Measurements from ENCODE around the gene GLIS1. TPM values are rescaled to one million over a fixed set of nuclear protein-coding genes. Genes with fewer than 3 reads are reported as not detected.

The GLIS1 gene
- total and polyA plus RNA-seq, 2 donors (not counting 3 experiments of a cell fraction or from before 2014, with no cell fraction given): not detected

DNA sequence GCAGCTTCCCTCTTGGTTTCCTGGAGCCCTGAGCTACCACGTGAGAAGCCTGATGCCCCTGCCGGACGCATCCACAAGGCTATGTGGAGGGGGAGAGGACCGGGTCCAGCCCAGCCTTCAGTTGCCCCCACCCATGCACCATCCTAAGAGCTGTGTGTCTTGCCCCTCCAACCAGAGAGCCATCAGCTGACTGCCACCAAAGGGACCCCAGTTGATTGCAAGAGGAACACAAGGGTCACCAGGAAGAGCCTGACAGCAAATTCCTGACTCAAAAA is 81.5 kb downstream of the GLIS1 start:
- Histone ChIP-seq H3K4me1 (ENCODE audit: control insufficient read depth, extremely low read depth, insufficient read depth, low read length) (no peaks in the 10 kb centered on the region), H3K27ac (ENCODE audit: insufficient read depth, low read depth, low read length) (no peak overlapping the region), H2AFZ (ENCODE audit: low read depth, low read length) (no peak overlapping the region), H3K9me1 (replicated peaks; ENCODE audit: control insufficient read depth, extremely low read depth, insufficient read depth, low read length) (no peaks in the 10 kb centered on the region), H3K4me2 (ENCODE audit: insufficient read depth, low read length) (no peak overlapping the region), H3K36me3 (ENCODE audit: control insufficient read depth in 2 of 2, extremely low read depth in 1 of 2, insufficient read depth in 2 of 2, low read length in 2 of 2) (no peaks in the 10 kb centered on the region), H3K4me3 (replicated peaks in 1 of 3; ENCODE audit: insufficient read depth in 1 of 3, low read depth in 1 of 3, low read length in 3 of 3) (no peak overlapping the region), H3K79me2 (ENCODE audit: control insufficient read depth, insufficient read depth, low read length) (no peaks in the 10 kb centered on the region), H3K9ac (replicated peaks; ENCODE audit: extremely low read depth, insufficient read depth, low read length) (no peak overlapping the region), H3K9me3 (replicated peaks; ENCODE audit: control insufficient read depth, insufficient read depth, low read length) (no peaks in the 10 kb centered on the region), H4K20me1 (replicated peaks; ENCODE audit: control insufficient read depth, extremely low read depth, insufficient read depth, low read length) (no peaks in the 10 kb centered on the region), H3K27me3 (ENCODE audit: control insufficient read depth in 2 of 2, insufficient read depth in 2 of 2, low read length in 2 of 2) (peaks cover 0 to 2% of the 10 kb centered on the region in 2 experiments)
- DNase-seq (ENCODE audit: low read depth, low spot score) (no peak), FAIRE-seq (no peak)
- no TSS peak for BruUV-seq (replicated peaks)
- dilution Hi-C loops (cut with MboI; ENCODE audit: extremely low pct_ligation_motif_present, low sequenced_read_pairs) (no loop called here), intact Hi-C loops (cut with micrococcal nuclease) (no loop called here)
- ChIA-PET CTCF (no interaction called here), POLR2A (no interaction called here)
- TF ChIP-seq EZH2 (IDR thresholded peaks at IDR 0.05; ENCODE audit: borderline replicate concordance, low read depth, low read length, severe bottlenecking) (no peak), GATA2 (IDR thresholded peaks at IDR 0.05; ENCODE audit: insufficient read depth, insufficient read length, low read depth, low read length) (no peak), POLR2AphosphoS5 (IDR thresholded peaks at IDR 0.05; ENCODE audit: insufficient read depth, low read depth, low read length) (no peak), FOS (IDR thresholded peaks at IDR 0.05; ENCODE audit: borderline replicate concordance, insufficient read depth, low read length) (no peak), MYC (IDR thresholded peaks at IDR 0.05; ENCODE audit: low read depth, low read length) (no peak), POLR2A (IDR thresholded peaks at IDR 0.05; ENCODE audit: low read depth, low read length) (no peak), JUN (IDR thresholded peaks at IDR 0.05; ENCODE audit: borderline replicate concordance, insufficient read depth, insufficient read length, low read depth) (no peak)
- TF ChIP-seq, protein P1, sequence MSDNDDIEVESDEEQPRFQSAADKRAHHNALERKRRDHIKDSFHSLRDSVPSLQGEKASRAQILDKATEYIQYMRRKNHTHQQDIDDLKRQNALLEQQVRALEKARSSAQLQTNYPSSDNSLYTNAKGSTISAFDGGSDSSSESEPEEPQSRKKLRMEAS (IDR thresholded peaks at IDR 0.05; ENCODE audit: insufficient read depth, insufficient read length): no peak
- TF ChIP-seq, protein P2, sequence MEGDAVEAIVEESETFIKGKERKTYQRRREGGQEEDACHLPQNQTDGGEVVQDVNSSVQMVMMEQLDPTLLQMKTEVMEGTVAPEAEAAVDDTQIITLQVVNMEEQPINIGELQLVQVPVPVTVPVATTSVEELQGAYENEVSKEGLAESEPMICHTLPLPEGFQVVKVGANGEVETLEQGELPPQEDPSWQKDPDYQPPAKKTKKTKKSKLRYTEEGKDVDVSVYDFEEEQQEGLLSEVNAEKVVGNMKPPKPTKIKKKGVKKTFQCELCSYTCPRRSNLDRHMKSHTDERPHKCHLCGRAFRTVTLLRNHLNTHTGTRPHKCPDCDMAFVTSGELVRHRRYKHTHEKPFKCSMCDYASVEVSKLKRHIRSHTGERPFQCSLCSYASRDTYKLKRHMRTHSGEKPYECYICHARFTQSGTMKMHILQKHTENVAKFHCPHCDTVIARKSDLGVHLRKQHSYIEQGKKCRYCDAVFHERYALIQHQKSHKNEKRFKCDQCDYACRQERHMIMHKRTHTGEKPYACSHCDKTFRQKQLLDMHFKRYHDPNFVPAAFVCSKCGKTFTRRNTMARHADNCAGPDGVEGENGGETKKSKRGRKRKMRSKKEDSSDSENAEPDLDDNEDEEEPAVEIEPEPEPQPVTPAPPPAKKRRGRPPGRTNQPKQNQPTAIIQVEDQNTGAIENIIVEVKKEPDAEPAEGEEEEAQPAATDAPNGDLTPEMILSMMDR (IDR thresholded peaks at IDR 0.05; ENCODE audit: extremely low read depth in 1 of 2, insufficient read depth in 1 of 2, low read depth in 1 of 2, low read length in 2 of 2): no peak
